Sigmoid colon (tissue), 7 donors: Measurements from ENCODE around the gene DNASE2. TPM values are rescaled to one million over a fixed set of nuclear protein-coding genes. Genes with fewer than 3 reads are reported as not detected.
"Not testable (repeated sequence)": the region's sequence is repeated elsewhere in the genome, so short reads cannot be mapped to it uniquely, and the experiment has no call there.

Experiments used
- DNase-seq: peaks from one replicate; pipeline ENCODE4 v3.0.0-alpha.2; 2019
- H3K27ac ChIP-seq, 4 donors: fragments of 200-600 bp; sonication (generic); one replicate each; pipeline ENCODE4 v1.5.1; 2016 to 2019; ENCODE audit warnings: mild to moderate bottlenecking in 1 of 4
- H3K27me3 ChIP-seq, 3 donors: fragments of 200-600 bp; sonication (generic); one replicate each; pipeline ENCODE4 v1.5.1; 2019; ENCODE audit warnings: mild to moderate bottlenecking in 1 of 3
- H3K36me3 ChIP-seq, 4 donors: fragments of 200-600 bp; sonication (generic); one replicate each; pipeline ENCODE4 v1.5.1; 2016 to 2019
- H3K4me1 ChIP-seq, 4 donors: fragments of 200-600 bp; sonication (generic); one replicate each; pipeline ENCODE4 v1.5.1; 2017 to 2019
- H3K4me3 ChIP-seq, 4 donors: fragments of 200-600 bp; sonication (generic); one replicate each; pipeline ENCODE4 v1.5.1; 2017 to 2019; ENCODE audit warnings: mild to moderate bottlenecking in 2 of 4, moderate library complexity in 1 of 4
- H3K9me3 ChIP-seq, 4 donors: fragments of 200-600 bp in 3 of 4; sonication (generic) in 3 of 4; one replicate each; pipeline versions ENCODE4 v1.5.1 to v1.6.1; 2013 to 2019
- EP300 ChIP-seq, 4 donors: sonication (generic); formaldehyde crosslinking; IDR thresholded peaks; one replicate each; pipeline ENCODE4 v1.6.1; 2017; ENCODE audit warnings: antibody characterized with exemption in 4 of 4
- POLR2A ChIP-seq, 2 donors: fragments of 450-650 bp; IDR thresholded peaks; one replicate each; pipeline ENCODE4 v1.6.1; 2016; ENCODE audit warnings: antibody characterized with exemption in 2 of 2, mild to moderate bottlenecking in 2 of 2, moderate library complexity in 2 of 2
- POLR2AphosphoS5 ChIP-seq, 4 donors: sonication (generic); formaldehyde crosslinking; IDR thresholded peaks; one replicate each; pipeline ENCODE4 v1.6.1; 2017; ENCODE audit warnings: antibody characterized with exemption in 4 of 4
- WGBS, 2 donors: extraction: QIAGEN DNeasy Blood & Tissue Kit; methylation state at CpG; one replicate each; pipeline ENCODE4 v1.1.7; 2013; 5-methylcytosine and 5-hydroxymethylcytosine counted together
- intact Hi-C: fragments of 100-400 bp; cut with DNase I; formaldehyde crosslinking; loops from one replicate; pipeline ENCODE4 v1.15.1; 2023
- polyA plus RNA-seq, 3 donors: library from polyadenylated mRNA; stranded (reverse); fragments of 200-250 nt; gene quantifications; one replicate each; pipeline ENCODE4 v1.2.3, GENCODE V29; 2013
- total RNA-seq, 4 donors: library from RNA; depleted of rRNA; stranded (reverse); fragments of >200 nt; gene quantifications; one replicate each; pipeline ENCODE4 v1.1.0, GENCODE V29; 2016
- TF ChIP-seq, protein P1 (sequence below), 4 experiments: fragments of 450-650 bp in 3 of 4; fragments of 200-600 bp in 1 of 4; IDR thresholded peaks; one replicate each; pipeline ENCODE4 v1.5.1; 2016 to 2019; ENCODE audit warnings: antibody characterized with exemption in 4 of 4, mild to moderate bottlenecking in 3 of 4, moderate library complexity in 2 of 4
- donor health status: healthy with polysubstance abuse.
- donor health status: Bipolar disorder and iron deficiency.
- donor health status: healthy.

DNASE2 gene
- total and polyA plus RNA-seq, 7 donors: 11.4 to 45.4 (median 30.6) TPM

- TF ChIP-seq POLR2A (IDR thresholded peaks at IDR 0.05) (no peak), EP300 (IDR thresholded peaks at IDR 0.05) (no peak), POLR2AphosphoS5 (IDR thresholded peaks at IDR 0.05) (no peak)
- TF ChIP-seq, protein P1, sequence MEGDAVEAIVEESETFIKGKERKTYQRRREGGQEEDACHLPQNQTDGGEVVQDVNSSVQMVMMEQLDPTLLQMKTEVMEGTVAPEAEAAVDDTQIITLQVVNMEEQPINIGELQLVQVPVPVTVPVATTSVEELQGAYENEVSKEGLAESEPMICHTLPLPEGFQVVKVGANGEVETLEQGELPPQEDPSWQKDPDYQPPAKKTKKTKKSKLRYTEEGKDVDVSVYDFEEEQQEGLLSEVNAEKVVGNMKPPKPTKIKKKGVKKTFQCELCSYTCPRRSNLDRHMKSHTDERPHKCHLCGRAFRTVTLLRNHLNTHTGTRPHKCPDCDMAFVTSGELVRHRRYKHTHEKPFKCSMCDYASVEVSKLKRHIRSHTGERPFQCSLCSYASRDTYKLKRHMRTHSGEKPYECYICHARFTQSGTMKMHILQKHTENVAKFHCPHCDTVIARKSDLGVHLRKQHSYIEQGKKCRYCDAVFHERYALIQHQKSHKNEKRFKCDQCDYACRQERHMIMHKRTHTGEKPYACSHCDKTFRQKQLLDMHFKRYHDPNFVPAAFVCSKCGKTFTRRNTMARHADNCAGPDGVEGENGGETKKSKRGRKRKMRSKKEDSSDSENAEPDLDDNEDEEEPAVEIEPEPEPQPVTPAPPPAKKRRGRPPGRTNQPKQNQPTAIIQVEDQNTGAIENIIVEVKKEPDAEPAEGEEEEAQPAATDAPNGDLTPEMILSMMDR (IDR thresholded peaks at IDR 0.05): no peak
- Histone ChIP-seq H3K4me1 (no peaks in the 10 kb centered on the region), H3K27me3 (no peaks in the 10 kb centered on the region), H3K4me3 (no peak overlapping the region), H3K27ac (no peak overlapping the region), H3K9me3 (no peaks in the 10 kb centered on the region), H3K36me3 (no peaks in the 10 kb centered on the region)
- 93 to 95% methylated on average over 35 of the region's 35 CpGs for WGBS, 2 donors
- DNase-seq: no peak
- intact Hi-C loops: no loop called here
Observed at GRCh38 chr19:12858041-12858928, 23.0 kb downstream of the DNASE2 start.

DNA sequence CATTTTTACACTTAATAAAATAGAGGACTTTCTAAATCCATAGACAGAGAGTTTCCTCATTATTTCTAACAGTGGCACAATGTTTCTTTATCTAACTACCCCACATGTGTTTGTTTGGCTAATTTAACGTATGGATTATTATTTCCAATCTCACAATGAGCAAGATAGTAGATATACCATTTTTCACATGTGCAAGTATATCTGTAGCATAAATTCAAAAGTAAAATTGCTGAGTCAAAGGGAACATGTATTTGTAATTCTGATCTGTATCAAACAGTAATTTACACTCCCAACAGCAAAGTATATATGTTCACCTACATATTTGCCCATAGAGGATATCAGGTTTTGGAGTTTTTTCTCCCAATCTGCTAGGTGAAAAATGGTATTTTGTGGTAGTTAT lies 24.6 kb downstream of the DNASE2 start:
- TF ChIP-seq EP300 (IDR thresholded peaks at IDR 0.05) (no peak), POLR2AphosphoS5 (IDR thresholded peaks at IDR 0.05) (no peak), POLR2A (IDR thresholded peaks at IDR 0.05) (no peak)
- TF ChIP-seq, protein P1 (IDR thresholded peaks at IDR 0.05): no peak
- no peaks in the 10 kb centered on the region for H3K27me3 ChIP-seq
- no peak overlapping the region for H3K27ac ChIP-seq
- no peaks in the 10 kb centered on the region for H3K4me1 ChIP-seq
- H3K9me3 ChIP-seq: no peaks in the 10 kb centered on the region
- DNase-seq: no peak
- intact Hi-C loops: no loop called here
- H3K4me3 ChIP-seq: no peak overlapping the region
- 56 to 76% methylated on average over 1 of the region's 1 CpG for WGBS, 2 donors
- H3K36me3 ChIP-seq: no peaks in the 10 kb centered on the region

- TF ChIP-seq POLR2A (IDR thresholded peaks at IDR 0.05) (no peak), POLR2AphosphoS5 (IDR thresholded peaks at IDR 0.05) (peak in 1 of 4 donors; percentile 74), EP300 (IDR thresholded peaks at IDR 0.05) (peak in 1 of 4 donors; percentile 78)
- TF ChIP-seq, protein P1 (IDR thresholded peaks at IDR 0.05): peak; percentile 94 to 99 (median 97)
- intact Hi-C loops: loop anchor here (1.0 to 2.0 kb wide), 2 partner anchors 41 to 81 kb away; partner anchors contain the start of gene RNASEH2A
- WGBS, 2 donors: 10 to 12% methylated on average over 69 of the region's 69 CpGs
- Histone ChIP-seq H3K27me3 (peaks cover 6 to 35% (median 15%) of the 10 kb centered on the region in 3 donors), H3K27ac (peak overlapping the region in 1 of 4 donors; percentile 43), H3K4me3 (peak overlapping the region in 2 of 4 donors; percentile 11 to 32), H3K4me1 (peaks cover 0 to 12% (median 7%) of the 10 kb centered on the region in 4 donors), H3K9me3 (no peaks in the 10 kb centered on the region), H3K36me3 (no peaks in the 10 kb centered on the region)
- peak; percentile 92 for DNase-seq
Observed at GRCh38 chr19:12847159-12848139, 33.8 kb downstream of the DNASE2 start.

GRCh38 chr19:12846613-12847012 lies 34.6 kb downstream of the DNASE2 start:
- not testable (repeated sequence) for H3K9me3 ChIP-seq, H3K4me3 ChIP-seq, H3K36me3 ChIP-seq, DNase-seq, H3K27ac ChIP-seq
- 74 to 81% methylated on average over 7 of the region's 7 CpGs for WGBS, 2 donors
- peaks cover 10 to 44% (median 24%) of the 10 kb centered on the region in 3 donors for H3K27me3 ChIP-seq
- H3K4me1 ChIP-seq: peaks cover 0 to 12% (median 7%) of the 10 kb centered on the region in 4 donors
- intact Hi-C loops: loop anchor here (1.0 to 2.0 kb wide), 2 partner anchors 40 to 80 kb away; partner anchors contain the start of gene RNASEH2A
